D721Med (cell line): Measurements from ENCODE around the gene MYZAP.

ENCODE experiments used
- DNase-seq: peaks from one replicate; pipeline ENCODE4 v3.0.0; 2011; ENCODE audit warnings: low spot score; ENCODE audit not compliant: insufficient read length
- FAIRE-seq: peaks from 2 replicates; lab custom pipeline; 2011; peaks lifted over from hg19 to GRCh38; lab: Jason Lieb, UNC
- TF ChIP-seq, protein P1 (sequence below): IDR thresholded peaks from 2 replicates; pipeline ENCODE4 v1.5.1; 2012; ENCODE audit warnings: mild to moderate bottlenecking, control low read depth; ENCODE audit not compliant: insufficient read depth; ENCODE audit errors: missing control alignments

The MYZAP gene

GRCh38 chr15:57680021-57680420 lies 88.3 kb downstream of the MYZAP start:
- DNase-seq (no peak), FAIRE-seq (no peak)
- TF ChIP-seq, protein P1, sequence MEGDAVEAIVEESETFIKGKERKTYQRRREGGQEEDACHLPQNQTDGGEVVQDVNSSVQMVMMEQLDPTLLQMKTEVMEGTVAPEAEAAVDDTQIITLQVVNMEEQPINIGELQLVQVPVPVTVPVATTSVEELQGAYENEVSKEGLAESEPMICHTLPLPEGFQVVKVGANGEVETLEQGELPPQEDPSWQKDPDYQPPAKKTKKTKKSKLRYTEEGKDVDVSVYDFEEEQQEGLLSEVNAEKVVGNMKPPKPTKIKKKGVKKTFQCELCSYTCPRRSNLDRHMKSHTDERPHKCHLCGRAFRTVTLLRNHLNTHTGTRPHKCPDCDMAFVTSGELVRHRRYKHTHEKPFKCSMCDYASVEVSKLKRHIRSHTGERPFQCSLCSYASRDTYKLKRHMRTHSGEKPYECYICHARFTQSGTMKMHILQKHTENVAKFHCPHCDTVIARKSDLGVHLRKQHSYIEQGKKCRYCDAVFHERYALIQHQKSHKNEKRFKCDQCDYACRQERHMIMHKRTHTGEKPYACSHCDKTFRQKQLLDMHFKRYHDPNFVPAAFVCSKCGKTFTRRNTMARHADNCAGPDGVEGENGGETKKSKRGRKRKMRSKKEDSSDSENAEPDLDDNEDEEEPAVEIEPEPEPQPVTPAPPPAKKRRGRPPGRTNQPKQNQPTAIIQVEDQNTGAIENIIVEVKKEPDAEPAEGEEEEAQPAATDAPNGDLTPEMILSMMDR, result no peak

GRCh38 chr15:57681011-57681410 lies 89.3 kb downstream of the MYZAP start:
- FAIRE-seq (no peak), DNase-seq (no peak)
- TF ChIP-seq, protein P1, result no peak

DNA sequence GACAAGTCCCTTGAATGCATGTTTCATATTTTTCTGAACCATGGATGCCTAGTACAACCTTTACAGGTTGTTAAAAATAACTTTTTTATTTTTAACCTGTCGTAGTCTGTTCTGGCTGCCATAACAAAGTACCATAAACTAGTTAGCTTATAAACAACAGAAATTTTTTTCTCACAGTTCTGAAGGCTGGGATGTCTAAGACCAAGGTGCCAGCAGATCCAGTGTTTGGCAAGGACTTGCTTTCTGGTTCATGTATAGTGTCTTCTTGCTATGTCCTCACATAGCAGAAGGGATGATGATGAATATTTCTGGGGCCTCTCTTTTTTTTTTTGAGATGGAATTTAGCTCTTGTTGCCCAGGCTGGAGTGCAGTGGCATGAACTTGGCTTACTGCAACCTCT lies 91.8 kb downstream of the MYZAP start:
- TF ChIP-seq, protein P1, result no peak
- no peak for DNase-seq
- no peak for FAIRE-seq

DNA sequence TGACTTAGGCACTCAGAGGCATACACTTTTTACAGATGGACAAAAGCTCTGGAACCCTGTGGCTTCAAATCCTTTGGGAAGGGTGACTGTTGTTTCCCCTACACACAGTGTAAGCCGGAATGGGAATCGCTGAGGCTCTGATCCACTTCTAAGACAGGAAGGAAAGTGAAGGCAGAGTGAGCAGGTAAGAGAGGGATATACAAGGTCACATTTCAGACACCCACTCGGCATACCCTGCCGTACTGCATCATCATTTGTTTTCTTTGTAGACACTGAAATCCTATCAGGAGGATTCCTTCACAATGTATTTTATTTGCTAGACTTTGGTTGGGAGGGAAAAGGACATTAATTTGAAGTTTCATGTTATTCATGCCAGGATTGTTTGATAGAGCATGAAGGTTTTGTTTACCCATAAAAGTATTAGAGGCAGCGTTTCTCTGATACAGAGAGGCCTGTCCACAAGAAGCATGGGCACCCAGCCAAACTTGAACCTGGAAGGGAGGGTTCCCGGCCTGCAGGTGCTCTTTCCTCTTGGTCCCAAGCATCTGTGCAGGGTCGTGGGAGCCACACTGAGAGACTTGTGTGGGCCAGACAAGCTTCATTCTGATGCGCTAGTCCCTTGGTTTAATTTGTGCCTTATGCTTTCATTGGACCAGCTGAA lies 92.9 kb downstream of the MYZAP start:
- DNase-seq, result no peak
- TF ChIP-seq, protein P1, result no peak
- FAIRE-seq, result no peak

GRCh38 chr15:57685306-57686095 lies 93.8 kb downstream of the MYZAP start:
- no peak for FAIRE-seq
- TF ChIP-seq, protein P1, result no peak
- no peak for DNase-seq

- DNase-seq, result no peak
- no peak for FAIRE-seq
- TF ChIP-seq, protein P1, result no peak
Observed at GRCh38 chr15:57686657-57687056, 95.0 kb downstream of the MYZAP start.
